ENCODE data around the gene LCN10.
A peak's percentile ranks its signal among the peaks of the same experiment; 100 is the strongest.

LCN10 gene

GRCh38 chr9:136728548-136729123 lies 14.1 kb downstream of the LCN10 start:
- DNase-seq (ENCODE audit: low read depth), result peak; percentile 62
- H3K4me3 ChIP-seq (ENCODE audit: low read depth, low read length), result peak overlapping the region; percentile 67
- TF ChIP-seq POLR2A (IDR thresholded peaks at IDR 0.05; ENCODE audit: extremely low read depth, insufficient read length), result no peak
- no peak for TF ChIP-seq MAX (IDR thresholded peaks at IDR 0.05; ENCODE audit: low read depth, low read length)
- TF ChIP-seq CTCF (IDR thresholded peaks at IDR 0.05; ENCODE audit: low read depth, low read length), result no peak
- TF ChIP-seq MYC (IDR thresholded peaks at IDR 0.05; ENCODE audit: low read depth, low read length), result no peak

- H3K4me3 ChIP-seq (ENCODE audit: low read depth, low read length), result peak overlapping the region; percentile 87
Observed at GRCh38 chr9:136728080-136728547, 14.6 kb downstream of the LCN10 start.

GRCh38 chr9:136726631-136727191 lies 16.0 kb downstream of the LCN10 start:
- peak overlapping the region; percentile 87 for H3K4me3 ChIP-seq (ENCODE audit: low read depth, low read length)
- TF ChIP-seq POLR2A (IDR thresholded peaks at IDR 0.05; ENCODE audit: extremely low read depth, insufficient read length) (no peak), CTCF (IDR thresholded peaks at IDR 0.05; ENCODE audit: low read depth, low read length) (peak; percentile 30)
- DNase-seq (ENCODE audit: low read depth), result peak; percentile 68

More at GRCh38 chr9:136728080-136728547, 14.6 kb downstream of the LCN10 start:
- TF ChIP-seq CTCF (IDR thresholded peaks at IDR 0.05; ENCODE audit: low read depth, low read length) (peak; percentile 55), MYC (IDR thresholded peaks at IDR 0.05; ENCODE audit: low read depth, low read length) (peak; percentile 99), POLR2A (IDR thresholded peaks at IDR 0.05; ENCODE audit: extremely low read depth, insufficient read length) (peak; percentile 99), MAX (IDR thresholded peaks at IDR 0.05; ENCODE audit: low read depth, low read length) (peak; percentile 95)
- DNase-seq (ENCODE audit: low read depth), result peak; percentile 90

GRCh38 chr9:136726118-136726517 lies 16.6 kb downstream of the LCN10 start:
- DNase-seq (ENCODE audit: low read depth), result no peak

GRCh38 chr9:136725612-136726011 lies 17.1 kb downstream of the LCN10 start:
- DNase-seq (ENCODE audit: low read depth), result no peak
- H3K4me3 ChIP-seq (ENCODE audit: low read depth, low read length), result peak overlapping the region; percentile 87
- TF ChIP-seq POLR2A (IDR thresholded peaks at IDR 0.05; ENCODE audit: extremely low read depth, insufficient read length) (no peak), MAX (IDR thresholded peaks at IDR 0.05; ENCODE audit: low read depth, low read length) (no peak), MYC (IDR thresholded peaks at IDR 0.05; ENCODE audit: low read depth, low read length) (no peak), CTCF (IDR thresholded peaks at IDR 0.05; ENCODE audit: low read depth, low read length) (no peak)

More at GRCh38 chr9:136726118-136726517, 16.6 kb downstream of the LCN10 start:
- H3K4me3 ChIP-seq (ENCODE audit: low read depth, low read length), result peak overlapping the region; percentile 87
- TF ChIP-seq MYC (IDR thresholded peaks at IDR 0.05; ENCODE audit: low read depth, low read length), result no peak
- TF ChIP-seq POLR2A (IDR thresholded peaks at IDR 0.05; ENCODE audit: extremely low read depth, insufficient read length), result no peak
- TF ChIP-seq MAX (IDR thresholded peaks at IDR 0.05; ENCODE audit: low read depth, low read length), result no peak
- TF ChIP-seq CTCF (IDR thresholded peaks at IDR 0.05; ENCODE audit: low read depth, low read length), result no peak
